H1 (cell line): Measurements from ENCODE around the gene NR1I3. TPM values are rescaled to one million over a fixed set of nuclear protein-coding genes. Genes with fewer than 3 reads are reported as not detected.

ENCODE experiments used
- GABPA ChIP-seq: IDR thresholded peaks from 2 replicates; pipeline ENCODE4 v1.6.1; 2011; ENCODE audit warnings: mild to moderate bottlenecking, low read length, moderate library complexity, borderline replicate concordance; ENCODE audit not compliant: insufficient read depth
- JUND ChIP-seq: IDR thresholded peaks from 2 replicates; pipeline ENCODE4 v1.6.1; 2011; ENCODE audit warnings: mild to moderate bottlenecking, improper control_type of control experiment, low read length
- KDM1A ChIP-seq: fragments of 200-600, 300-600 bp; sonication (generic); IDR thresholded peaks from 2 replicates; pipeline ENCODE4 v1.7.1; 2016; ENCODE audit warnings: mild to moderate bottlenecking, low read length, borderline replicate concordance
- YY1 ChIP-seq: IDR thresholded peaks from 2 replicates; pipeline ENCODE4 v1.6.1; 2011; ENCODE audit warnings: low read depth, mild to moderate bottlenecking, low read length
- polyA plus RNA-seq, 7 experiments: library from polyadenylated mRNA; depleted of rRNA in 3 of 7; stranded (reverse) in 5 of 7; unstranded in 2 of 7; fragments of >200 nt in 5 of 7; fragments of 200-250 nt in 2 of 7; gene quantifications; 1 replicate in 5 of 7; 2 replicates in 1 of 7; 4 replicates in 1 of 7; pipeline versions ENCODE4 v1.2.1 to v1.2.3, GENCODE V29; 2011 to 2013; ENCODE audit warnings: missing spikeins in 2 of 7, mixed read lengths in 2 of 7
- total RNA-seq: library from RNA; stranded (reverse); fragmentation: NEBNext Ultra II Directional; extraction: Animal tissue kit (Norgen Biotek cat#: 25700); gene quantifications from 2 replicates; pipeline ENCODE4 v1.2.1, GENCODE V29; 2021

NR1I3 gene
- total and polyA plus RNA-seq, 2 of the 8 experiments (the other 6 are each of a cell fraction or from before 2014, with no cell fraction given): not detected

DNA sequence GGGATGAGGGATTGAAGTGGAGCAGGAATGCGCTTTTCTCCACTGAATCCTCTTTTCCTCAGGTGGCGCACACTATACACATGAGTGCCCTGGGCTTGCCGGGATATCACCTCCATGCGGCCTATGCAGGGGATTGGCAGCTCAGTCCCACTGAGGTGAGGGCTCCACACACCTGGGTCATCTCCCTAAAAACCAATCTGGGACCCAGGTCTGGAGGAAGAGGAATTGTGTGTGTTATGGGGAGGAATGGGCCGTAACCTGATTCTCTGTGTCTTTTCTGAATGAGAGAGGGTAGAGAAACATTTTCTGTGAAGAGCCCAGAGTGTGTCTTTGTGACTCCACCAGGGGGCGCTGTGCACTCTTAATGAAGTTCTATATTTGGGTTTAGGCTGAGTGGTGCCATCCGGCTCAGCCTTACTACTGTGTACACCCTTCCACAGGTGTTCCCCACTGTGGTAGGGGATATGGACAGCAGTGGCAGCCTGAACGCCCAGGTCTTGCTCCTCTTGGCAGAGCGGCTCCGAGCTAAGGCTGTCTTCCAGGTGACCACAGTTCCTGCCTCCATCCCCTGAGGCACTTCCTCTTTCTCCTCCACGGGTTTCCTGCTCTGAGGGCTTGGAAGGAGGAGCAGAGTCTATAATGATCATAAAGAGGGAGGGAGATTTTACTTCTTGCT, 10.7 kb downstream of the NR1I3 start (continued):
- TF ChIP-seq JUND: no peak
- TF ChIP-seq KDM1A: no peak
- peak; percentile 65; the same call in 1 of the 2 replicates for TF ChIP-seq YY1
- no peak for TF ChIP-seq GABPA
